B cell (primary cell): Measurements from ENCODE around the gene DHX9.

ENCODE experiments used
- EZH2 ChIP-seq: IDR thresholded peaks from 2 replicates; pipeline ENCODE4 v1.6.1; 2012; ENCODE audit warnings: borderline replicate concordance, low read depth, mild to moderate bottlenecking, moderate library complexity, low read length; ENCODE audit not compliant: insufficient read depth, poor library complexity, severe bottlenecking
- TF ChIP-seq, protein P1 (sequence below): fragments of 200-600 bp; IDR thresholded peaks from one replicate; pipeline ENCODE4 v1.8.0; 2022; ENCODE audit warnings: antibody characterized with exemption, mild to moderate bottlenecking

GRCh38 chr1:182791281-182792179 is 47.6 kb upstream of the DHX9 start:
- TF ChIP-seq, protein P1, sequence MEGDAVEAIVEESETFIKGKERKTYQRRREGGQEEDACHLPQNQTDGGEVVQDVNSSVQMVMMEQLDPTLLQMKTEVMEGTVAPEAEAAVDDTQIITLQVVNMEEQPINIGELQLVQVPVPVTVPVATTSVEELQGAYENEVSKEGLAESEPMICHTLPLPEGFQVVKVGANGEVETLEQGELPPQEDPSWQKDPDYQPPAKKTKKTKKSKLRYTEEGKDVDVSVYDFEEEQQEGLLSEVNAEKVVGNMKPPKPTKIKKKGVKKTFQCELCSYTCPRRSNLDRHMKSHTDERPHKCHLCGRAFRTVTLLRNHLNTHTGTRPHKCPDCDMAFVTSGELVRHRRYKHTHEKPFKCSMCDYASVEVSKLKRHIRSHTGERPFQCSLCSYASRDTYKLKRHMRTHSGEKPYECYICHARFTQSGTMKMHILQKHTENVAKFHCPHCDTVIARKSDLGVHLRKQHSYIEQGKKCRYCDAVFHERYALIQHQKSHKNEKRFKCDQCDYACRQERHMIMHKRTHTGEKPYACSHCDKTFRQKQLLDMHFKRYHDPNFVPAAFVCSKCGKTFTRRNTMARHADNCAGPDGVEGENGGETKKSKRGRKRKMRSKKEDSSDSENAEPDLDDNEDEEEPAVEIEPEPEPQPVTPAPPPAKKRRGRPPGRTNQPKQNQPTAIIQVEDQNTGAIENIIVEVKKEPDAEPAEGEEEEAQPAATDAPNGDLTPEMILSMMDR: no peak
- no peak for TF ChIP-seq EZH2
